Mesothelial cell of epicardium (in vitro differentiated cells): ENCODE results near the gene SYNE1. TPM values are rescaled to one million over a fixed set of nuclear protein-coding genes. Genes with fewer than 3 reads are reported as not detected.

ENCODE experiments used
- DNase-seq, 2 experiments: peaks; one replicate each; pipeline ENCODE4 v3.0.0; 2021; ENCODE audit warnings: low spot score in 2 of 2; ENCODE audit not compliant: unreplicated experiment in 2 of 2
- H3K27ac Mint-ChIP-seq: 2 replicates; pipeline ENCODE4 v1.8.0; 2021; ENCODE audit warnings: mixed read lengths
- H3K27me3 Mint-ChIP-seq: 2 replicates; pipeline ENCODE4 v1.8.0; 2021; ENCODE audit warnings: low read depth, mixed read lengths
- H3K36me3 Mint-ChIP-seq: 2 replicates; pipeline ENCODE4 v1.8.0; 2021; ENCODE audit warnings: mixed read lengths
- H3K4me1 Mint-ChIP-seq: 2 replicates; pipeline ENCODE4 v1.8.0; 2021; ENCODE audit warnings: mixed read lengths
- H3K4me3 Mint-ChIP-seq: 2 replicates; pipeline ENCODE4 v1.8.0; 2021; ENCODE audit warnings: mild to moderate bottlenecking, moderate library complexity, mixed read lengths
- H3K9me3 Mint-ChIP-seq: 2 replicates; pipeline ENCODE4 v1.8.0; 2021; ENCODE audit warnings: mixed read lengths
- CTCF ChIP-seq: fragments of 200-600 bp; sonication (generic); IDR thresholded peaks from one replicate; pipeline ENCODE4 v1.5.0; 2021; ENCODE audit warnings: antibody characterized with exemption; ENCODE audit not compliant: unreplicated experiment
- total RNA-seq: library from RNA; stranded (reverse); gene quantifications from 3 replicates; pipeline ENCODE4 v1.2.1, GENCODE V29; 2021

The SYNE1 gene
- total RNA-seq, 1 donor from 2014 or later: 60.5 TPM

GRCh38 chr6:152161501-152161900 lies 475.7 kb downstream of the SYNE1 start:
- H3K9me3 Mint-ChIP-seq: no peaks in the 10 kb centered on the region
- H3K36me3 Mint-ChIP-seq: peaks cover 16% of the 10 kb centered on the region
- H3K27ac Mint-ChIP-seq: no peak overlapping the region
- no peak overlapping the region for H3K4me3 Mint-ChIP-seq
- no peak for TF ChIP-seq CTCF
- no peak for DNase-seq
- H3K27me3 Mint-ChIP-seq: no peaks in the 10 kb centered on the region
- H3K4me1 Mint-ChIP-seq: no peaks in the 10 kb centered on the region

- Mint-ChIP-seq H3K9me3 (no peaks in the 10 kb centered on the region), H3K4me3 (no peak overlapping the region), H3K4me1 (no peaks in the 10 kb centered on the region), H3K27me3 (no peaks in the 10 kb centered on the region), H3K36me3 (peaks cover 19% of the 10 kb centered on the region), H3K27ac (no peak overlapping the region)
- no peak for TF ChIP-seq CTCF
- no peak for DNase-seq
Measured at GRCh38 chr6:152160346-152160745, 476.8 kb downstream of the SYNE1 start.

DNA sequence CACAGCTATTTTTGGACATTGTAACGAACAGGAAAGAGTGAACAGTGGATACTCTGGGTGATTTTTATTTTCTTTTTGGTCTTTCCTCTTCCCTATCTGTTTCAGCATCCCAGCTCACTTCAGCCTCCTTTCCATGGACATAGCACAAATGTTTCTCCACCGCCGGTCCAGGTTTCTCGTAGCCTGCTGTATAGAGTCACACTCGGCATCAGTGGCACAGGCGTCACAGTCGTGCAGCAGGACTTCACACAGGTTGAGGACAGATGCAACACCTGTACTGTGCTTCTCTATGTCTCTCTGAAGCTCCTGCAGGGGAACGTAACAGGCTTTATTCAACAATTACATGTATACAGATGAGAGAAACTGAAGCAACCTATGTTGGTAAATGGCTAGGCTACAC lies 481.4 kb downstream of the SYNE1 start:
- Mint-ChIP-seq H3K36me3 (peaks cover 12% of the 10 kb centered on the region), H3K4me1 (peaks cover 9% of the 10 kb centered on the region), H3K27me3 (no peaks in the 10 kb centered on the region), H3K4me3 (no peak overlapping the region), H3K9me3 (no peaks in the 10 kb centered on the region), H3K27ac (no peak overlapping the region)
- no peak for TF ChIP-seq CTCF
- DNase-seq: no peak

- DNase-seq: no peak
- H3K36me3 Mint-ChIP-seq: peaks cover 19% of the 10 kb centered on the region
- H3K27ac Mint-ChIP-seq: no peak overlapping the region
- no peak for TF ChIP-seq CTCF
- H3K4me3 Mint-ChIP-seq: no peak overlapping the region
- H3K9me3 Mint-ChIP-seq: no peaks in the 10 kb centered on the region
- H3K4me1 Mint-ChIP-seq: peaks cover 9% of the 10 kb centered on the region
- H3K27me3 Mint-ChIP-seq: no peaks in the 10 kb centered on the region
Measured at GRCh38 chr6:152154559-152155356, 482.4 kb downstream of the SYNE1 start.

DNA sequence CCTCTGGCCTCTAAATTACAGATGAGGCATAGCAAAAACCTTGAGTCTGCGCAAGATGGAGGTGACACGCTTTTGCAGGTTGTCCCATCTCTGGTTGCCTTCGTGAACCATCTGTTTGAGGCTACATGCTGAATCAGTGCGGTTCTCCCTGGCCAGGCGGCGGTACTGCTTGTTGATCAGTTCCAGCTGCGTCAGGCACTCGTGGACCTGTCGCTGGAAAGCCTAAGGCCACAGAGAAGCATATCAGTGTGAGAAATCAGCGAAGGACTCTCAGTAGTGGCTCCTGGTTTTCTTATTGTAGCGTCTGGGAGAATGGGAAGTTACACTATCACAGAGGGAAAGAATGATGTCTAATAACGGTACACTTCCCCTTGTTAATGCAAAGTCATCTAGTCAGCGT lies 485.2 kb downstream of the SYNE1 start:
- no peak for TF ChIP-seq CTCF
- peaks cover 9% of the 10 kb centered on the region for H3K4me1 Mint-ChIP-seq
- no peaks in the 10 kb centered on the region for H3K9me3 Mint-ChIP-seq
- no peaks in the 10 kb centered on the region for H3K27me3 Mint-ChIP-seq
- DNase-seq: no peak
- peaks cover 34% of the 10 kb centered on the region for H3K36me3 Mint-ChIP-seq
- no peak overlapping the region for H3K27ac Mint-ChIP-seq
- H3K4me3 Mint-ChIP-seq: no peak overlapping the region
